Fibroblast of lung (primary cell): ENCODE measurements around the gene DTYMK. TPM values are rescaled to one million over a fixed set of nuclear protein-coding genes. Genes with fewer than 3 reads are reported as not detected.

ENCODE experiments used
- DNase-seq, 2 donors: peaks; one replicate each; pipeline versions ENCODE4 v3.0.0 to v3.0.0-alpha.2; 2010; ENCODE audit warnings: low read depth in 2 of 2
- H2AFZ ChIP-seq: 2 replicates; pipeline ENCODE4 v1.5.1; 2012; ENCODE audit warnings: low read length, control low read depth, inconsistent platforms
- H3K27ac ChIP-seq: 2 replicates; pipeline ENCODE4 v1.5.1; 2011; ENCODE audit warnings: low read length, control low read depth; ENCODE audit not compliant: insufficient read depth
- H3K27me3 ChIP-seq: 2 replicates; pipeline ENCODE4 v1.5.1; 2011; ENCODE audit warnings: mild to moderate bottlenecking, low read length; ENCODE audit not compliant: control insufficient read depth, insufficient read depth
- H3K36me3 ChIP-seq: 2 replicates; pipeline ENCODE4 v1.5.1; 2011; ENCODE audit warnings: low read length; ENCODE audit not compliant: control insufficient read depth, insufficient read depth
- H3K4me1 ChIP-seq: 2 replicates; pipeline ENCODE4 v1.5.1; 2011; ENCODE audit warnings: low read length; ENCODE audit not compliant: control insufficient read depth, insufficient read depth; ENCODE audit errors: extremely low read depth
- H3K4me2 ChIP-seq: 2 replicates; pipeline ENCODE4 v1.5.1; 2011; ENCODE audit warnings: low read length, control low read depth; ENCODE audit not compliant: insufficient read depth; ENCODE audit errors: extremely low read depth
- H3K4me3 ChIP-seq, 4 experiments: fragments of 200-600 bp in 1 of 4; sonication (generic) in 1 of 4; replicated peaks in 1 of 4; 2 replicates each; pipeline ENCODE4 v1.5.1; 2011 to 2016; ENCODE audit warnings: low read length in 4 of 4, low read depth in 3 of 4, mild to moderate bottlenecking in 3 of 4, control low read depth in 2 of 4, inconsistent platforms in 1 of 4, mixed read lengths in 1 of 4; ENCODE audit not compliant: insufficient read depth in 1 of 4; ENCODE audit errors: control extremely low read depth in 1 of 4
- H3K79me2 ChIP-seq: 2 replicates; pipeline ENCODE4 v1.5.1; 2012; ENCODE audit warnings: mild to moderate bottlenecking, low read length, inconsistent platforms; ENCODE audit not compliant: control insufficient read depth, insufficient read depth
- H3K9ac ChIP-seq: 2 replicates; pipeline ENCODE4 v1.5.1; 2011; ENCODE audit warnings: mild to moderate bottlenecking, low read length, control low read depth; ENCODE audit not compliant: insufficient read depth
- H3K9me3 ChIP-seq: 2 replicates; pipeline ENCODE4 v1.5.1; 2012; ENCODE audit warnings: low read depth, low read length; ENCODE audit not compliant: control insufficient read depth, insufficient read depth
- H4K20me1 ChIP-seq: 2 replicates; pipeline ENCODE4 v1.5.1; 2011; ENCODE audit warnings: low read length; ENCODE audit not compliant: control insufficient read depth, insufficient read depth; ENCODE audit errors: extremely low read depth
- CTCF ChIP-seq, 2 donors: IDR thresholded peaks in 1 of 2; conservative IDR thresholded peaks in 1 of 2; 1 replicate in 1 of 2; 2 replicates in 1 of 2; pipeline ENCODE4 v1.5.1; 2011 to 2012; ENCODE audit warnings: low read length in 2 of 2, control low read depth in 1 of 2, inconsistent platforms in 1 of 2, low read depth in 1 of 2, mild to moderate bottlenecking in 1 of 2
- EZH2 ChIP-seq: IDR thresholded peaks from 2 replicates; pipeline ENCODE4 v1.5.1; 2012; ENCODE audit warnings: low read length, control low read depth, mild to moderate bottlenecking; ENCODE audit errors: missing control alignments
- polyA plus RNA-seq, 2 donors: library from polyadenylated mRNA; depleted of rRNA in 1 of 2; stranded (reverse) in 1 of 2; unstranded in 1 of 2; fragments of >200 nt; gene quantifications; 2 replicates each; pipeline ENCODE4 v1.2.1, GENCODE V29; 2011 to 2012; ENCODE audit warnings: missing spikeins in 1 of 2
- total RNA-seq: library from RNA; depleted of rRNA; stranded (reverse); fragments of >200 nt; gene quantifications from 2 replicates; pipeline ENCODE4 v1.2.1, GENCODE V29; 2014

The DTYMK gene
- total and polyA plus RNA-seq, 2 donors (not counting 1 experiment from before 2014, with no cell fraction given), result 19.0 to 25.3 TPM

- Histone ChIP-seq H3K9ac (peak overlapping the region; percentile 99), H3K4me3 (peak overlapping the region; percentile 85 to 94 (median 90)), H3K27me3 (no peaks in the 10 kb centered on the region), H3K9me3 (no peaks in the 10 kb centered on the region), H2AFZ (peak overlapping the region; percentile 30), H3K79me2 (peaks cover 75% of the 10 kb centered on the region), H3K4me2 (peak overlapping the region; percentile 97), H3K36me3 (peaks cover 14% of the 10 kb centered on the region), H3K4me1 (no peaks in the 10 kb centered on the region), H3K27ac (peak overlapping the region; percentile 50), H4K20me1 (no peaks in the 10 kb centered on the region)
- DNase-seq, result peak; percentile 32 to 48
- no peak for TF ChIP-seq EZH2
These were observed 50.2 kb downstream of the DTYMK start for GRCh38 chr2:241636182-241637017.

- peaks cover 74% of the 10 kb centered on the region for H3K79me2 ChIP-seq
- peak overlapping the region; percentile 85 for H3K9ac ChIP-seq
- H3K9me3 ChIP-seq, result no peaks in the 10 kb centered on the region
- no peaks in the 10 kb centered on the region for H4K20me1 ChIP-seq
- H3K4me2 ChIP-seq, result peak overlapping the region; percentile 97
- H3K27ac ChIP-seq, result peak overlapping the region; percentile 50
- no peaks in the 10 kb centered on the region for H3K4me1 ChIP-seq
- peak overlapping the region; percentile 85 to 94 (median 90) for H3K4me3 ChIP-seq
- H3K36me3 ChIP-seq, result peaks cover 14% of the 10 kb centered on the region
- DNase-seq, result peak in 1 of 2 donors; percentile 37
- H2AFZ ChIP-seq, result no peak overlapping the region
- no peak for TF ChIP-seq EZH2
- no peak for TF ChIP-seq CTCF (conservative IDR thresholded peaks at IDR 0.05 in 1 of 2, IDR thresholded peaks at IDR 0.05 in 1 of 2; ENCODE audit: low read depth in 1 of 2, low read length in 2 of 2)
- H3K27me3 ChIP-seq, result no peaks in the 10 kb centered on the region
These were observed 50.9 kb downstream of the DTYMK start for GRCh38 chr2:241635756-241636155.

DNA sequence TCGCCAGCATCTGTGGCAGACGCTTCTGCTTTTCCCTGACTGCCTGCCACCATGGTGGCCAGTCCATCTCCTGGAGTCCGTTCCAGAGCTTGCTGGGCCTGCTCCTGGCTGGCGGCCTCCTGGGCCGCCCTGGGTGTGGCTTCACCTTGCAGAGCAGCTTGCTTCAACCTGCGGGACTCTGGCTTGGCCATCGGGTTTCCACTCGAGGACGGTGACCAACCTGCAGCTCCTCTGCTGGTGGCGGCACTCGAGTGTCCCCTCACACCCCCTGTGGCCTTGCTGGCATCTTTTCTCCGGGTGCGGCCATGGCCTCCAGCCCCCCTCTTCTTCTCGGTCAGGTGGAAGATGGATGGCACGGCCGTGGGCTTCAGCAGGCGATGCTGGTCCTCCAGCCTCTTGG is 53.1 kb downstream of the DTYMK start:
- Histone ChIP-seq H3K27ac (no peak overlapping the region), H3K9me3 (no peaks in the 10 kb centered on the region), H3K4me2 (no peak overlapping the region), H4K20me1 (no peaks in the 10 kb centered on the region), H3K4me3 (no peak overlapping the region), H3K79me2 (peaks cover 56% of the 10 kb centered on the region), H3K27me3 (no peaks in the 10 kb centered on the region), H2AFZ (no peak overlapping the region), H3K9ac (no peak overlapping the region), H3K4me1 (peaks cover 7% of the 10 kb centered on the region), H3K36me3 (peaks cover 14% of the 10 kb centered on the region)
- DNase-seq, result no peak
- TF ChIP-seq CTCF (conservative IDR thresholded peaks at IDR 0.05 in 1 of 2, IDR thresholded peaks at IDR 0.05 in 1 of 2; ENCODE audit: low read depth in 1 of 2, low read length in 2 of 2) (no peak), EZH2 (no peak)
